Glomerular endothelial cell (primary cell): ENCODE measurements around the gene FAH. TPM values are rescaled to one million over a fixed set of nuclear protein-coding genes. Genes with fewer than 3 reads are reported as not detected.

Experiments used
- DNase-seq: peaks from one replicate; pipeline ENCODE4 v3.0.0-alpha.2; 2011; ENCODE audit warnings: low read depth, low spot score; ENCODE audit errors: extremely low read depth
- total RNA-seq: library from RNA; depleted of rRNA; stranded (reverse); fragments of >200 nt; gene quantifications from 2 replicates; pipeline ENCODE4 v1.2.3, GENCODE V29; 2015

FAH gene
- total RNA-seq, 1 donor from 2014 or later: 14.9 TPM

DNA sequence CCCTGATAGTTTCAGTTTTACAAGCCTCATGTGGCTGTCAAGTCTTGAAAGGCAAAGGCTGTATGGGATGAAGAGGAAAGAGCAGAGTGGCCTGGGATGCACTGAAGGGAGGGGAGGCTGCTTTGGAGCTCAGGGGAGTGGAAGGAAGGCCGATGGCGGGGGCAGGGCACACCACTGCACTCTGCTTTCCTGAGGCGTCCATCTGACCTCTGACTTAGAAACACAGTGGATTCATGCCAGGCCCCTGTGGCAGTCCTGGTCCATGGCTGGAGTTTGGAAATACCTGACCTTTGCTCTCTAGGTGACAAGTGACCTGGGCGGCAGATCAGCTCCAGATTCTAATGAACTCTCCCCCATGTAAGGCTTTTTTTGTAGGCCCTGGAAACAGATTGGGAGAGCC, 19.0 kb downstream of the FAH start:
- no peak for DNase-seq

DNA sequence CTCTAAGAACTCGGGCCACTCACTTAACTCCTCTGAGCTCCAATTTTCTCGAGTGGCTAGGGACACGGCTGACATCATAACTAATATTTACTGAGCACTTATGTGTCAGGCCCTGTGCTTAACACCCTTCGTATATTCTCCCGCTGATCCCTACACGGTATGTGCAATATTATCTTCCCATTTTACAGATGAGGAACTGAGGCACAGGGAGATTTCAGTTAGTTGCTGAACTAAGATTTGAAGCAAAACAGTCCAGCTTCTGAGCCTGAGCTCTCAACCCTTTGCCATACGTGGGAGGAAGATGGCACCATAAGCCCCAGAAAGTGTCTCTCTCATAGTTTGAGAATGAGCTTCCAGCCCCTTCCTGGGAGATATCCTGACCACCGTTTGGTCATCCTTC, 19.6 kb downstream of the FAH start:
- no peak for DNase-seq

DNA sequence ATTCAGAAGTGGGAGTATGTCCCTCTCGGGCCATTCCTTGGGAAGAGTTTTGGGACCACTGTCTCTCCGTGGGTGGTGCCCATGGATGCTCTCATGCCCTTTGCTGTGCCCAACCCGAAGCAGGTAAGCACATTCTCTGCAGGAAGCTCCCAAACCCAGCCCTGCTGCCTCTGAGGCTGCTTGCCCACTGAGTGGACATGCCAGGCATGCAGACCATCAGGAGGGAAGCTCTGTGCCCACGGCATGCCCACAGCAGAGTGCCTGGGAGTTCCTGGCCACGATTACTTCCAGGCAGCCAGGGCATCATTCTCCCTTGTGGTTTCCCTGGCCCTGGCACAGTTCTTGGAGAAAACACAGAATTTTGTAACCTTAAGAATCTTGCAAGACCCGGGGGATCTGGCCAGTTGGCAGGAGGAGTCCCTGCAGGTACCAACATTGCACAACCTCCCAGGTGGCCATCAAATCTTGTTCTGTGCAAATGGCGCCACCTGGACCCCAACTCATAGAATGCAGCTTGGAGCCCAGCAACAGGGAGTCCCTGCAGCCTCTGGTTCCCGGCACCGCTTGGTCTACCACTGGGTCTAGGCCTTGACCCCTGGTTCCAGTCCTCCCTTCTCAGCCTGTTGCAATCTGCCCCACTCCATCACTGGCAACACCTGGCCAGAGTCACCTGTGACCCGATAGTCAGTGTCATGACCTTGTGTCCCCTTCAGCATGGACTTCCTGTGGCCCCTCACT, 20.4 kb downstream of the FAH start:
- no peak for DNase-seq

DNA sequence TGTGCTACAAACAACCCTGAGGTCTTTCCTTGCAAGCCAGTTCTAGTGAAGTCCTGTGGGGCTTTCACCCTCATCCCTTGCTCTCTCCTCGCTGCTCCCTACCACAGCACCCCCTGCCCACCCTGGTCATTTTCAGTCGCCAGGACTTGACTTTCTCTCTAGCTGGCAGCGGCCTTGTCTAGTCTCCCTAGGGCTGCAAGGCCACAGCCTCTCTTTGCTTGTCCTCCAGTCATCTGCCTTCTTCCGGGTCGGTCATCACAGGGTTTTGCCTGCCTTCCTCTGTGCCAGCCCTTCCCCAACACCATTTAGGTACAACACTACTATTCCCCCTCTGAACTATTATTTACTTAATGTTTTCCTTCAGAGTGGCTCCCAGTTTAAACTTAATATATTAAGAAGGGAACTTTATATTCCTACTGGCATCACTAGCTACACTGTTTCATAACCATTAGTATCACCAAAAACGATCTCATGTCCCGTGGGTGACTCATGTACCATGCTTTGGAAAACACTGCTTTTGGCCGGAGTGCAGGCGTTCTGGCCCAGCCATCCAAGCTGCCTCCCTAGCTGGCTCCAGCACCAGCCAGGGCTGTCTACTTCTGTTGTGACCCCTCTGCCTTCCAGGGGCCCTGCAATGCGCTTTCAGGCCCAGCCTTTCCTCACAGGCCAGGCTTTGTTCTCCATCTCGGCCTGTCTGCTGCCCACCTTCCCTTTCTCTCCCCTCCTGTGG, 21.4 kb downstream of the FAH start:
- DNase-seq: no peak

DNA sequence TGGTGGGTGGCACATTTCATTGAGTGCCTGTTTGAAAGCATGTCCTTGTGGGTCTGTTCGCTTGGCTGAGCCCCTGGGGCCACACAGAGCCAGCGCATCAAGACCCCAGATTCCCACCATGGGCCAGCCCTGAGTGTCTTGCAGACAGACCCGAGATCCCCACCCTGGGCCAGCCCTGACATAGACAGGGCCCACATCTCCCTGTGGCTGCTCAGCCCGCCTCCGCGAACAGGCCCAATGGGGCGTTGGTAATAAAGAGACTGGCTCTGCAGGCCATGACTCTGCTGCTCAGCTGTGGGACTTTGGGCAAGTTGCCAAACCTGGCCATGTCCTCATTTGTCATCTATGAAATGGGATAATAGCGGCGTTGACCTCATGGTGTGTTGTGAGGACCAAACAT, 22.6 kb downstream of the FAH start:
- DNase-seq: no peak

DNA sequence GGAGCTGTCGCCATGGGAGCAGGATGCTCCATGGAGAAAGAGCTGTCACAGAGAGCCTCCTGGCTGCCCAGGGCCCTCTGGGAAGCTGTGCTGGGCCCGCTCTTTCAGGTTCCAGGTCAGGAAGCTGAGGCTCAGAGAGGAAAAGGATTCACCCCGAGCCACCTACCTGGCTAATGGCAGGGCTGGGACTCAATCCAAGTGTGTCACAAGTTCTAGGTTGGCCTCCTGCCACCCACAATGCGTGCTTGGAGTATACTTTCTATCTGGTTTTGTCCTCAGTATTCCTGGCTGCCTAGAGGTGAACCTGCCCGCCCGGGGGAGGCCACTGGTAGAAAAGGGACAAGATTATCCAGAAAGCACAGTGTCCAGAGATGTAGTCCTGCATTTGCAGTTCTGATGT, 23.6 kb downstream of the FAH start:
- no peak for DNase-seq

DNA sequence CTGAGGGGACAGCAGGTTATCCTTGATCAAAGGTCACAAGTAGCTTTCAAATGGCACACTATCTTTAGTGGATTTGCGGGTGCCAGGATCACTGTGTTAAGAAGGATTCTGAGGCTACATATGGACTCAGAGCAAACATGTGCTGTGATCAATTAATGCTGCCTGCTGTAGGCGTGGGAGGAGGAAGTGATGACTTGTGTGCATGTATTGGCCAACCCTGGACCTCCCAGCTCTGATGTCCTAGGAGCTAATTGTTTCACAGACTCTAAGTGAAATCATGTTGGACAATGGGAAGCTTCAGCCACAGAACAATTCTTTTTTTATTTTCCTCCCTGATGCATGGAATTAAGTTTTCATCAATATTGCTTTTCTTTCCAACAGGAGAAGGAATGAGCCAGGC, 24.4 kb downstream of the FAH start:
- DNase-seq: no peak

DNA sequence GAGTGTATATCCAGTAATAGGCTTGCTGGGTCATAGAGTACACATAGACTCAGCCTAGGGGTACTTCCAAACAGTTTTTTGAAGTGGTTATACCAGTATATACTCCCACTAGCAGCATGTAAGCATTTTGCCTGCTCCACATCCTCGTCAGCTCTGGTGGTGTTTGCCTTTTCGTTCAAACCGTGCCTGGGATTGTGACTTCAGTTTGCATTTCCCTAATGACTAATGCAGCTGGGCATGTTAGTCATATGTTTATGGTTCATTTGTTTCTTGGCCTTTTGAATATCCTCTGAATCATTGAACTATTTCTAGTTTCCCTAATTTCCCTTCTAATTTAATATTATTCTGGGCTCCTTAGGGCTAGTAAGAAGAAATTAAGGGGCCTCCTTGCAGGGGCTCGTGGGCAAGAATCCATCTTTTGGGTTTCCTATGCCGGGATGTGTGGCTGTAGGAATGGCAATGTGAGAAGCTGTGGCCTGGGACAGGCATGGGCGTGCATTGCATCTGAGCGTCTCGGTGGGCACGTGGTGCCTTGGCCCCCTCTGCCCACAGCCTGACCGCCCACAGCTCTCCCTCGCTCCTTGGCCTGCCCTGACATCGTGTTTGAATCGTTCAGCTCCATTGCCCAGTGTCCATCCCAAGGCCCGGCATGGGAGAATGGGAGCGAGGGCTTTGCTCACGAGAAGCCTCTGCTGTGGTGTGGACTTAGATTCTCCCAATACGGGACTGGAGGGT, 26.4 kb downstream of the FAH start:
- peak; percentile 68 for DNase-seq

DNA sequence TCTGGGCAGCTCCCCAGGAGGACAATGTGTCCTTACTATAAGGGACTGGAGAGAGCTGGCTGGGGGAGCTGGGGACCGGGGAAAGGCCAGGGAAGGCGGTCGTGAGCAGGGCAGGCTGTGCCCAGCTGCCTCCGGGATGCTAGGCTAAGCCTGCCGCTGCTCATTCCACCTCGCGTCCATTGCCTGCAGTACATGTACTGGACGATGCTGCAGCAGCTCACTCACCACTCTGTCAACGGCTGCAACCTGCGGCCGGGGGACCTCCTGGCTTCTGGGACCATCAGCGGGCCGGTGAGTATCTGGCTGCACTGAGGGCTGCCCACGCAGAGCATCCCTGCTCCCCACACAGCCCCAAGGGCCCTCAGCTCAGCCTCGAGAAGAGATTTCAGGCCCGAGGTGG, 27.1 kb downstream of the FAH start:
- DNase-seq: no peak

DNA sequence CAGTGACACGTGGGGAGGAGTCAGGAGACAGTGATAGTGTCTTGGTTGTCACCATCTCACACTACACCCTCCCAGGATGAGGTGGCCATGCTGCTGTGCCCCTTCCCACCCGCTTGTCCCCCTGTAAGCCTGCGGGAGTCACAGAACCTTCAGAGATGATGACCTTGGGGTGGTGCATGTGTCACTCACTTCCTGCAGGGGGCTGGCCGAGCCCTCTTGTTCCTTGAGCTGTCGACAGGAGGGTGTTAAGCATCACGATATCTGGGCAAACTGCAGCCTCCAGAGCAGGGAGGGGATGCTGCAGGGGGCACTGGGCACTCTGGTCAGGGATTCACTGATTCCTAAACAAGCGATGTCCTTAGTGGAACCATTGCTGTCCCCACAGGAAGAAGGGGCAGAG, 27.7 kb downstream of the FAH start:
- no peak for DNase-seq

DNA sequence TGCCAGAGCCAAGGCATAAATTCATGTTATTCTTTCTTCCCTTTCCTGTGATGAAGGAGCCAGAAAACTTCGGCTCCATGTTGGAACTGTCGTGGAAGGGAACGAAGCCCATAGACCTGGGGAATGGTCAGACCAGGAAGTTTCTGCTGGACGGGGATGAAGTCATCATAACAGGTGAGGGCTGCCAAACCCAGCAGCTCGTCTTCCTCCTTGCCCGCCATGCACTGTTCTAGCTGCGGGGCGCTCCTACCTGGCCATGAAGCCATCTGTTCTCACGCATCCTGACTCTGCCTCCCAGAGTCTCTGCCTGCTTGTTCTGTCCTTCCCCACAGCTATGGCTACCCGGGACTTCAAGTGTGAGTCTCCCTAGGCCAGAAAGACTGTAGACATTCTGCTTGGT, 28.2 kb downstream of the FAH start:
- DNase-seq: no peak

DNA sequence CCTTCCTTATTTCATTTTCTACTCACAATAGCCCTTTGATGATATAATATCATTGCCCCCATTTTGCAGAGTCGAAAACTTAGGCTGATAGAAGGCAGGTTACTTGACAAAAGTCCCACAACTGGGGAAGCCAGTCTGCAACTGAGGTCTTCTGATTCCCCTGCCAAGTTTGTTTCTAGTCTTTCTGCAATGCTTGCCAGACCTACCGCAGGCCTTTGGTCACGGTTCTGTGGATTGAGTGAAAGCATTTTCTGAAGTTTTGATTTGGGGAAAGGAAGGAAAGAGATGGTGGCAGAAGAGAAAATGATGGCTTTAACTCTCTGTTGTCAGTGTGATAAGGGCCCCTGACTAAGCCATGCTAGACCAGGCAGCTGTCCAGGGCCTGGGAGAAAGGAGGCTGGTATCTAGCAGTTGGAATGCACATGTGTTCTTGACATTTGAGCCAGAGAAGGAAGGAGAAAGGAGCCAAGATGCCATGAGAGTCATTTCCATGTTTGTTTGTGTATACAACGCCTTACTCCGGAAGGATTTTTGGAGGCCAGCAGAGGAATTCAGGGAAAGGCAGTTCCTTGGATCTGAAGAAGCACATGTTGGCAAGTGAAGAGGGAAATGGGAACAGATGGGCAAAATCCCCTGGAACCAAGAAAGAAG, 29.9 kb downstream of the FAH start:
- peak; percentile 20 for DNase-seq

DNA sequence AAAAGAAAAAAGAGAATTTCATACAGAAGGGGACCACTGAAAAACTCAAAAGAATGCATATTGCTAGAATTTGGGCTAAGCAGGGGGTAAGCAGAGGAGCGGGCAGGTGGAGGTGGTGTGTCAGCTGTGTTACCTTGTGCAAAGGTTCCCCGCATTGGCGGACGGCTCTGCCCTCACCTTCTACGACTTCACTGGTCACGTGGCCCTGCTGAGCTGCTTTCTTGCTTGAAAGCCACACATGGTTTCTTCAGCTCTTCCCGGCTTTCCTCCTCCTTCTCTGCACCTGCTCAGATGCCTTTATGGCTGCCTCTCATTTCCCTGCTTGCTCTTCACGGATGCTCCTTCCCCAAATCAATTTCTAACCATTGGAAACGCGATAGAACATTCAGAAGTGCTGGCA, 30.5 kb downstream of the FAH start:
- DNase-seq: no peak

DNA sequence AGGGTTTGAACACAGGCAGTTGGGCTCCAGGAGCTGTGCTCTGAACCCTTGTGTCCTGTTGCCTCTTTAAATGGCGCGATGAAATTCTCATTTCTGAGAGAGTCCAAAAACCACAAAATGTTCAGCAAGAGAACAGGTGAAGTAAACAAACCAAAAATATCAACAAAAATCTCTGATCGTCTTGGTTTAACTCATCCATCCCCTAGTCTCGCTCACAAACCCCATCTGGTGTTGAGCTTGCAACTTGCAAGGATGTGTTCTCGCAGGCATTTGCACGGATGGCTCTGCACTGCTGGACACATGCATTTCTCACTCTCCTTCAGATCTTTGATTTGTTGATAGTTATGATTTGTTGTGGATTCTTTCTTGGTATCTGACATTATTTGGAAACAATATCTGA, 31.1 kb downstream of the FAH start:
- no peak for DNase-seq

DNA sequence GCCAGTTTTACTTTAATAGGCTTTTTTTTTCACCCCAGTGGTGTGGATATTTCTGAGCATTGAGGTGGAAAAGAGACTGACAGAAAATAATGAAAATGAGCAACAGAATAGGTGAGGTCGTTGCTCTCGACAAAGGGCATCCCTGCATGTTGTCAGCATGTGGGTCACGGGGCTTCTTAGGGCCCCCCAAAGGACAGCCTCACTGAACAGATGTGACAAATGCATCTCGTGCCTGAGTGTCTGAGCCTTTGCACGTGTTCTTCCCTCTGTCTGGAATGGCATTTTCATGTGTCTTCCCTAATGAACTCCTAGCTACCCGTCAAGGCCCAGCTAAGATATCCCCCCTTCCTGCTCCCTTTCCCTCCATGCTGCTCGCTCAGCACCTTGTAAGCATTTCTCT, 31.8 kb downstream of the FAH start:
- no peak for DNase-seq

DNA sequence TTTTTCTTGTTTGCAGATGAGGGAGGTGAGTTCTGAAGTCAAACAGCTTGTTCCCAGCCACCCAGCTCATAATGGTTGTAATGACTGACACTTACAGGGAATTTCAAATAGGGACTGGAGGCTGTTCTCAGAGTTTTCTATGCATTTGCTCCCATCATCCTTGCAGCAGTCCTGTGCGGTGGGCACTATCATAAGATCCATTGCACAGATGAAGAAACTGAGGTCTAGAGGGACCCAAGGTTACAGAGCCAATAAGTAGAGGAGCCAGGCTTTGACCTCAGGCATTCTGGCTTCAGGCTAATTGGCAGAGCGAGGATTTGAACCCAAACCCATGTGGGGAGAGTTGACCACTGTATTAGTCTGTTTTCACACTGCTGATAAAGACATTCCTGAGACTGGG, 32.4 kb downstream of the FAH start:
- DNase-seq: no peak

DNA sequence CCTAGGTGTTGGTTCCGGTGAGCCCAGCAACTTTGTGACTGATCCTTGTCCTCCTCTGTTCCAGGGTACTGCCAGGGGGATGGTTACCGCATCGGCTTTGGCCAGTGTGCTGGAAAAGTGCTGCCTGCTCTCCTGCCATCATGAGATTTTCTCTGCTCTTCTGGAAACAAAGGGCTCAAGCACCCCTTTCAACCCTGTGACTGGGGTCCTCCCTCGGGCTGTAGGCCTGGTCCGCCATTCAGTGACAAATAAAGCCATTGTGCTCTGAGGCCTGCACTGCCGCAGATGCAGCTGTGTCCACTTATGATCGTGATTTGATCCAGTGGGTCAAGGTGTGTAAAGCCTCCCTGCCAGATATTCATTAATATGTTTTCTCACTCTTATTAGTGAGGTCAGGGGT, 33.3 kb downstream of the FAH start:
- DNase-seq: no peak

DNA sequence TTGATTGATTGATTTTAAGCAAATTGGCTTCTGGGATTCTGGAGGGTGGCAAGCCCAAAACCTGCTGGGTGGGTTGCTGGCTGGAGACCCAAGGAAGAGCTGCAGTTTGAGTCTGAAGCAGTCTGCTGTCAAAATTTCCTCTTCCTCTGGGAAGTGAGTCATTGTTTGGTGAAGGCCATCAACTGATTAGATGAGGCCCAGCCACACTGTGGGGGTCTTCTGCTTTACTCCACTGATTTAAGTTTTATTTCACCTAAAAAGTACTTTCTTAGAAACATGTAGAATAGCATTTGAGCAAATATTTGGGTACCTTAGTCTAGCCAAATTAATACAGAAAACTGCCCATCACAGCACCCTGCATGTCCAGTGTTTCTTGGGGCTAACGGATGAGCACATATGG, 33.8 kb downstream of the FAH start:
- no peak for DNase-seq

DNA sequence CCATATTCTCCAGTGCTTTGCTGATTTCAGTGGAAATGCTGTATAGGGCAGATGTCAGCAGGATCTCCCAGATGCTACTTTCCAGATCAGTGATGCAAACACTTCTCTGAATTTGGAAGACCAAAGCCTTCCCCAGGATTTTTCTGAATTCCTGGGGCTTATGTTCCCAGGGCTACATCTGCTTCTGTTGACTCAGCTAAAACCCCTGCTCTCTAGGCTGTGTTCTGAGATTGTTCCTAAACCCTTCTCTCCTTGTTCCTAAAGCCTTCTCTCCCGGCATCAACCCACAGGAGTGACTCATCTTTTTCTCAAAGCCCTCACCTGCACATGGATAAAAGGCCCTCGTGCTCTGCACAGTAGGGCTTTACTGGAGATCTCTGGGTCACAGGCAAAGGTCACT, 35.5 kb downstream of the FAH start:
- DNase-seq: no peak

DNA sequence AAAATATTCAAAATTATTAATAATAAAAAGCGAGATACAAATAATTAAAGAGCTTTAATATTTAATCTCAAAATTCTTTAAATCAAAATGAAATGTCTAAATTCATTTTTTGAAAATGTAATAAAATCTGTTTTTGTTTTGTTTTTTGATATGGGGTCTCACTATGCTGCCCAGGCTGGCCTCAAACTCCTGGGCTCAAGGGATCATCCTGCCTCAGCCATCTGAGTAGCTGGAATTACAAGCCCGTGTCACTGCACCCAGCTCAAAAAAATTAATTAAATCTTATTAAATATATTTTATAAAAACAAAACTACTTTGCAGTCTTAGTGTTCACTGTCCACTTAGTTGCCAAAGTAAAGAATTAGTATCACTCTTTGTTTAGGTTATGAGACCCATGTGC, 38.4 kb downstream of the FAH start:
- no peak for DNase-seq

DNA sequence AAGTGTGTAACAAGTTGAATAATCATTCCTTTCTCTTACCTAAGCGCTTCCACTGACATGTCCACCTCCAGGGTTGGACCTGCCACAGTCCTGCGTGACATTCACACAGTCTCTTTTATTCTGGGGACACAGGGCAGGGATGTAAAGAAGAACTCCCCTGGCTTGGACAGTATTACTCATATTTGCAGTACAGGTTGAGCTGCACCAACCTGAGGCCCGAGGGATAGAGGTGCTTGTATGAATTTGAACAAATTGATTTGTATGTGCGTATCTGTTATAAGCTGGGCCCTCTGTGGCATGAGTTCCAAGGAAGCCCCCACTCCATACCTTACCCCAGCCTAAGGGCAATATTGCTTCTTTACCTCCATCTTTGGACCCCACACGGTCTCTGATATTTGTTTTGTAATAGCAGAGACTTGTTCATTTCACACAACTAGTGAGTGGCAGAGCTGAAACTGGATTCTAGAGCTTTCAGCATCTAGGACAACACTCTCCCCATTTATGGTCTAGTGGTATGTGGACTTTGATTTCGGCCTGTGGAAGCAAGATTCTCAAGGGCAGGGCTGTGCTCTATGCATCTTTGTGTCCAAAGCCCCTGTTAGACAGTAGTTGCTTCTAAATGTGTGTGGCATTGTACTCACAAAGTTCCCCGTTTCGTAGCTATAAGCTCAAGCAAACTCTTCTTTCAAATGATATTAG, 39.2 kb downstream of the FAH start:
- DNase-seq: no peak
